Osteoblast (primary cell): ENCODE results near the gene TMEM179B. TPM values are rescaled to one million over a fixed set of nuclear protein-coding genes. Genes with fewer than 3 reads are reported as not detected.
A peak's percentile ranks its signal among the peaks of the same experiment; 100 is the strongest.

ENCODE experiments used
- DNase-seq: peaks from one replicate; pipeline ENCODE4 v3.0.0; 2011; ENCODE audit warnings: low spot score, mixed read lengths; ENCODE audit not compliant: insufficient read length; ENCODE audit errors: missing footprints
- H2AFZ ChIP-seq: 2 replicates; pipeline ENCODE4 v1.6.0; 2011; ENCODE audit warnings: mild to moderate bottlenecking, low read length
- H3K27ac ChIP-seq: 2 replicates; pipeline ENCODE4 v1.5.1; 2011; ENCODE audit warnings: mild to moderate bottlenecking, low read depth, low read length, moderate library complexity
- H3K27me3 ChIP-seq: 2 replicates; pipeline ENCODE4 v1.6.0; 2012; ENCODE audit warnings: mild to moderate bottlenecking, control low read depth, inconsistent platforms, low read length, moderate library complexity; ENCODE audit not compliant: insufficient read depth
- H3K36me3 ChIP-seq: 2 replicates; pipeline ENCODE4 v1.5.1; 2011; ENCODE audit warnings: mild to moderate bottlenecking, low read length, control low read depth, moderate library complexity; ENCODE audit not compliant: insufficient read depth
- H3K4me1 ChIP-seq: 2 replicates; pipeline ENCODE4 v1.5.1; 2011; ENCODE audit warnings: mild to moderate bottlenecking, low read length, control low read depth, moderate library complexity; ENCODE audit not compliant: insufficient read depth
- H3K4me2 ChIP-seq: 2 replicates; pipeline ENCODE4 v1.6.0; 2011; ENCODE audit warnings: mild to moderate bottlenecking, low read length; ENCODE audit not compliant: insufficient read depth
- H3K4me3 ChIP-seq: fragments of 200-600 bp; sonication (generic); 3 replicates; pipeline ENCODE4 v1.5.1; 2012; ENCODE audit warnings: mild to moderate bottlenecking, low read length, inconsistent platforms; ENCODE audit not compliant: insufficient read depth
- H3K79me2 ChIP-seq: 2 replicates; pipeline ENCODE4 v1.6.0; 2012; ENCODE audit warnings: mild to moderate bottlenecking, low read length, control low read depth, inconsistent platforms; ENCODE audit not compliant: insufficient read depth
- H3K9me3 ChIP-seq: 2 replicates; pipeline ENCODE4 v1.5.1; 2011; ENCODE audit warnings: low read depth, low read length, control low read depth
- H4K20me1 ChIP-seq: 2 replicates; pipeline ENCODE4 v1.6.0; 2012; ENCODE audit warnings: mild to moderate bottlenecking, low read length, control low read depth; ENCODE audit not compliant: insufficient read depth
- CTCF ChIP-seq: IDR thresholded peaks from 2 replicates; pipeline ENCODE4 v1.5.1; 2011; ENCODE audit warnings: mild to moderate bottlenecking, low read depth, low read length, moderate library complexity; ENCODE audit errors: extremely low read depth
- total RNA-seq: library from RNA; depleted of rRNA; stranded (reverse); fragments of >200 nt; gene quantifications from 2 replicates; pipeline ENCODE4 v1.2.3, GENCODE V29; 2012

Gene TMEM179B
- total RNA-seq, 1 donor = 51.4 TPM

DNA sequence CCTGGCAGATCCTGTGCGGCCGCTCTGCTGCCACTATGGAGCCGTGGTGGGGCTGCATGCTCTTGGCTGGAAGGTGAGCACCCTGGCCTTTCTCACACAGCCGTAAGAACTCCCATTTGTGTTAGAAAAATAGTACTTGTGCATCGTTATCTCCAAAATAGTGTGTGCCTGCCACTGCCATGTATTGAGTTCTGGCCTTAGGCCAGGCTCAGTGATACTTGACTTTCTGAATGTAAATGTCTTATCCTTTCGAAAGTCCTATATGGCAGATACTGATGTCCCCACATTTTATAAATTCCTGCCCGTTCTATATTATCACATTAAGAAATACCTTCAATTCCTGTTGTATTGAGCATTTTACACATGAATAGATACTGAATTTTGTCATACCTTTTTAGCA, 4.4 kb upstream of the TMEM179B start:
- no peak for DNase-seq
- Histone ChIP-seq H3K4me2 (no peak overlapping the region), H3K27ac (no peak overlapping the region), H3K27me3 (no peaks in the 10 kb centered on the region), H3K79me2 (peaks cover 4% of the 10 kb centered on the region), H3K4me3 (no peak overlapping the region), H2AFZ (no peak overlapping the region), H3K36me3 (peaks cover 15% of the 10 kb centered on the region), H3K9me3 (no peaks in the 10 kb centered on the region), H4K20me1 (peaks cover 2% of the 10 kb centered on the region), H3K4me1 (peaks cover 8% of the 10 kb centered on the region)
- no peak for TF ChIP-seq CTCF

DNA sequence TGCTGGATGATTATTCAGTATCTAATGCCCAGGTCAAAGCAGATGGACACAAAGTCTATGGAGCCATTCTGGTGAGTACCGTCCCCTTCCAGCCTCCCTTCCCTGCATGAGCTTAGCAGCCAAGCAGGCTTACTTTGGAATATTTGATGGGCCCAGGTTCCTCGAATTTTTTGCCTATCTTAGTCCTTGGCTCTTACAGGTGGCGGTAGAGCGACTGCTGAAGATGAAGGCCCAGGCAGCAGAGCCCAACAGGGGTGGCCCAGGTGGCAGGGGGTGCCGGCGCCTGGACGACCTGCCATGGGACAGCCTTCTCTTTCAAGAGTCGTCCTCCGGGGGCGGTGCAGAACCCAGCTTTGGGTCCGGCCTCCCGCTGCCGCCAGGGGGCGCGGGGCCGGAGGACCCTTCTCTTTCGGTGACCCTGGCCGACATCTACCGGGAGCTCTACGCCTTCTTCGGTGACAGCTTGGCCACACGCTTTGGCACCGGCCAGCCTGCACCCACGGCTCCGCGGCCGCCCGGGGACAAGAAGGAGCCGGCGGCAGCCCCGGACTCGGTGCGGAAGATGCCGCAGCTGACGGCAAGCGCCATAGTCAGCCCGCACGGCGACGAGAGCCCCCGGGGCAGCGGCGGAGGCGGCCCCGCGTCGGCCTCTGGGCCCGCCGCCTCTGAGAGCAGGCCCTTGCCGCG, 741 bp upstream of the TMEM179B start:
- H2AFZ ChIP-seq = peak overlapping the region; percentile 76
- H3K36me3 ChIP-seq = peaks cover 33% of the 10 kb centered on the region
- peaks cover 29% of the 10 kb centered on the region for H3K4me1 ChIP-seq

GRCh38 chr11:62788991-62789390, 1.8 kb downstream of the TMEM179B start:
- Histone ChIP-seq H3K4me3 (peak overlapping the region; percentile 19), H3K4me1 (peaks cover 35% of the 10 kb centered on the region), H4K20me1 (peaks cover 18% of the 10 kb centered on the region), H3K9me3 (no peaks in the 10 kb centered on the region), H3K27ac (peak overlapping the region; percentile 41), H3K4me2 (peak overlapping the region; percentile 18), H3K79me2 (peaks cover 36% of the 10 kb centered on the region), H3K36me3 (peaks cover 37% of the 10 kb centered on the region), H2AFZ (no peak overlapping the region), H3K27me3 (no peaks in the 10 kb centered on the region)
- no peak for TF ChIP-seq CTCF
- DNase-seq = no peak

More for the DNA sequence above, 741 bp upstream of the TMEM179B start:
- TF ChIP-seq CTCF = peak; percentile 84
- Histone ChIP-seq H3K9me3 (no peaks in the 10 kb centered on the region), H4K20me1 (peaks cover 13% of the 10 kb centered on the region), H3K27ac (peak overlapping the region; percentile 88), H3K27me3 (no peaks in the 10 kb centered on the region), H3K4me3 (peak overlapping the region; percentile 94), H3K79me2 (peaks cover 34% of the 10 kb centered on the region), H3K4me2 (peak overlapping the region; percentile 96)
- DNase-seq = peak; percentile 98

DNA sequence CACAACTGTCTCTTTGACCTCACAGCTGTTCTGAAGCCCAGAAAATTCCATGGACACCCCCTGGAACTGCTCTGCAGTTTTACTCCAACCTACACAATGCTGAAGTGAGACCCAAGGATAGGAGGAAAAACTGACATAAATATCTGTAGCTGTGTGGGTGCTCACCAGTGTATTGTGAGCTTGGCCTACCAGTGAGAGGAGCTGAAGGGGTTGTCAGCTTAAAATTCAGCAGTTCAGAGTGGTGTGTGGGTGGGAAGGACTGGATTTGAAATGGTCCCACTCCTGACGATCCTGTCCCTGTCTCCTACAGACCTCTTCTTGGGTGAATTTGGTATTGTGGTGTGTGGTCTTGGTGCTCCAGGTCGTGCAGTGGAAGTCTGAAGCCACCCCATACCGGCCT, 2.4 kb downstream of the TMEM179B start:
- peaks cover 43% of the 10 kb centered on the region for H3K36me3 ChIP-seq
- H3K9me3 ChIP-seq = no peaks in the 10 kb centered on the region
- H2AFZ ChIP-seq = no peak overlapping the region
- no peak overlapping the region for H3K4me2 ChIP-seq
- peaks cover 36% of the 10 kb centered on the region for H3K79me2 ChIP-seq
- H3K4me3 ChIP-seq = no peak overlapping the region
- H4K20me1 ChIP-seq = peaks cover 18% of the 10 kb centered on the region
- H3K4me1 ChIP-seq = peaks cover 35% of the 10 kb centered on the region
- H3K27me3 ChIP-seq = no peaks in the 10 kb centered on the region
- no peak for TF ChIP-seq CTCF
- no peak for DNase-seq
- H3K27ac ChIP-seq = no peak overlapping the region
